Neural progenitor cell (in vitro differentiated cells): ENCODE data around the gene PRDM2. TPM values are rescaled to one million over a fixed set of nuclear protein-coding genes. Genes with fewer than 3 reads are reported as not detected.

Experiments used
- DNase-seq: peaks from one replicate; pipeline ENCODE4 v3.0.0-alpha.2; 2016; ENCODE audit warnings: low spot score
- H2AFZ ChIP-seq: fragments of 200-600 bp; sonication (generic); replicated peaks from 2 replicates; pipeline ENCODE4 v1.6.1; 2016; ENCODE audit warnings: antibody characterized with exemption
- H3F3A ChIP-seq: fragments of 200-600 bp; sonication (generic); 2 replicates; pipeline ENCODE4 v1.6.1; 2016; ENCODE audit warnings: antibody characterized with exemption, low read depth
- H3K27ac ChIP-seq: fragments of 200-600 bp; sonication (generic); 2 replicates; pipeline ENCODE4 v1.5.1; 2016; ENCODE audit warnings: mild to moderate bottlenecking
- H3K27me3 ChIP-seq: fragments of 200-600 bp; sonication (generic); 2 replicates; pipeline ENCODE4 v1.6.1; 2016; ENCODE audit warnings: mild to moderate bottlenecking, moderate library complexity
- H3K36me3 ChIP-seq: fragments of 200-600 bp; sonication (generic); 2 replicates; pipeline ENCODE4 v1.5.1; 2016
- H3K4me1 ChIP-seq: fragments of 200-600 bp; sonication (generic); 2 replicates; pipeline ENCODE4 v1.6.1; 2016; ENCODE audit warnings: mixed run types
- H3K4me2 ChIP-seq: fragments of 200-600 bp; sonication (generic); 2 replicates; pipeline ENCODE4 v1.6.1; 2016
- H3K4me3 ChIP-seq: fragments of 200-600 bp; sonication (generic); 2 replicates; pipeline ENCODE4 v1.5.1; 2016
- H3K79me2 ChIP-seq: fragments of 200-600 bp; sonication (generic); 2 replicates; pipeline ENCODE4 v1.6.1; 2016; ENCODE audit warnings: low read depth
- H3K9ac ChIP-seq: fragments of 200-600 bp; sonication (generic); 2 replicates; pipeline ENCODE4 v1.6.1; 2016
- H3K9me3 ChIP-seq: fragments of 200-600 bp; sonication (generic); 2 replicates; pipeline ENCODE4 v1.5.1; 2016; ENCODE audit warnings: low read depth
- H4K20me1 ChIP-seq: fragments of 200-600 bp; sonication (generic); 2 replicates; pipeline ENCODE4 v1.6.1; 2016; ENCODE audit warnings: low read depth
- H3K27ac Mint-ChIP-seq: 3 replicates; pipeline ENCODE4 v1.8.0; 2021; ENCODE audit warnings: mixed read lengths
- H3K27me3 Mint-ChIP-seq: 2 replicates; pipeline ENCODE4 v1.8.0; 2022; ENCODE audit warnings: low read depth, mild to moderate bottlenecking, inconsistent platforms, moderate library complexity, mixed read lengths; ENCODE audit not compliant: insufficient read depth
- H3K36me3 Mint-ChIP-seq: 3 replicates; pipeline ENCODE4 v1.8.0; 2021; ENCODE audit warnings: mixed read lengths
- H3K4me1 Mint-ChIP-seq: 3 replicates; pipeline ENCODE4 v1.8.0; 2021; ENCODE audit warnings: mixed read lengths
- H3K4me3 Mint-ChIP-seq: 3 replicates; pipeline ENCODE4 v1.8.0; 2021; ENCODE audit warnings: mild to moderate bottlenecking, moderate library complexity, mixed read lengths
- H3K9me3 Mint-ChIP-seq: 3 replicates; pipeline ENCODE4 v1.8.0; 2020; ENCODE audit warnings: mixed read lengths
- EZH2 ChIP-seq: fragments of 200-600 bp; sonication (generic); IDR thresholded peaks from 2 replicates; pipeline ENCODE4 v1.6.1; 2017; ENCODE audit warnings: antibody characterized with exemption, mild to moderate bottlenecking, moderate library complexity
- EZH2phosphoT487 ChIP-seq: fragments of 200-600 bp; sonication (generic); IDR thresholded peaks from 2 replicates; pipeline ENCODE4 v1.6.1; 2017; ENCODE audit warnings: antibody characterized with exemption
- total RNA-seq: library from RNA; depleted of rRNA; stranded (reverse); fragments of >200 nt; gene quantifications from 2 replicates; pipeline ENCODE4 v1.2.3, GENCODE V29; 2015; ENCODE audit warnings: low replicate concordance
- TF ChIP-seq, protein P1 (sequence below): fragments of 200-600 bp; sonication (generic); IDR thresholded peaks from 2 replicates; pipeline ENCODE4 v1.5.1; 2017; ENCODE audit warnings: antibody characterized with exemption, mild to moderate bottlenecking

Gene PRDM2
- total RNA-seq, 1 donor from 2014 or later = 22.0 TPM

DNA sequence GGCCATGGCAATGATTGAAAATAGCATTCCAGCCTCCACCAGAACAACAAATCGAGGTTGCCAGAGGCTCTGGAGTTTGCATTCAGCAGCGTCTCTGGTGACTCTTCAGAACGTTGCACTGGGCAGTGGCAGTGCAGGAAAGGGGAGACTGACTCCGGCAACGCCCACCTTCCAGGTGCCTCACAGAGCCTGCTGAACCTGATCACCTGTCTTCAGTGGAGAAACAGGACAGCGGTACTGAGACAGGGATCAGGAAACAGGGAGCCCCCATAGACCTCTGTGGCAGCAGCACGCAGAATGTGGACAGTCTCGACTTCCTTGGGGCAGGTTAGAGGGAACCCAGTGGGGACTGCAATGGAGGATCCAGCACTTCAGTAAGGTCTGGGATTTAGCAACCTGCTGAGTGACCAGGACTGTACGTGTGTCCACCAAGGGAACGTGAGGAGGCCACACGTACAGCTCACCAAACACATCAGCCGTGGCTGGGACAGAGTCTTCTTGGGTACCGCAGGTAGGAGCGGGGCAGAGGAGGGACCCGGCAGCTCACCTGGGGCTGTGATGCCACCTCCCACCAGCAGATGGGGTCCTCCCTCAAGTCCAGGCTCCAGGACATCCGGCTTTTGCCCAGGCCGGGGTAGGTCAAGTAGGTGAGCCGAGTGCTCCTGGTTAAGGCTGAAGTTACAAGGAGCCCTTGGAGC, 128.6 kb downstream of the PRDM2 start:
- Histone ChIP-seq H3K27ac (no peak overlapping the region), H3K4me3 (no peak overlapping the region), H3K4me1 (no peaks in the 10 kb centered on the region), H3K27me3 (peaks cover 6% of the 10 kb centered on the region), H4K20me1 (no peaks in the 10 kb centered on the region), H3K9me3 (no peaks in the 10 kb centered on the region), H3K9ac (no peak overlapping the region), H2AFZ (peak overlapping the region; percentile 51), H3K79me2 (no peaks in the 10 kb centered on the region), H3F3A (no peaks in the 10 kb centered on the region), H3K4me2 (no peak overlapping the region), H3K36me3 (no peaks in the 10 kb centered on the region)
- Mint-ChIP-seq H3K27me3 (peaks cover 7% of the 10 kb centered on the region), H3K9me3 (no peaks in the 10 kb centered on the region), H3K27ac (no peak overlapping the region), H3K36me3 (peaks cover 13% of the 10 kb centered on the region), H3K4me3 (no peak overlapping the region), H3K4me1 (no peaks in the 10 kb centered on the region)
- TF ChIP-seq, protein P1, sequence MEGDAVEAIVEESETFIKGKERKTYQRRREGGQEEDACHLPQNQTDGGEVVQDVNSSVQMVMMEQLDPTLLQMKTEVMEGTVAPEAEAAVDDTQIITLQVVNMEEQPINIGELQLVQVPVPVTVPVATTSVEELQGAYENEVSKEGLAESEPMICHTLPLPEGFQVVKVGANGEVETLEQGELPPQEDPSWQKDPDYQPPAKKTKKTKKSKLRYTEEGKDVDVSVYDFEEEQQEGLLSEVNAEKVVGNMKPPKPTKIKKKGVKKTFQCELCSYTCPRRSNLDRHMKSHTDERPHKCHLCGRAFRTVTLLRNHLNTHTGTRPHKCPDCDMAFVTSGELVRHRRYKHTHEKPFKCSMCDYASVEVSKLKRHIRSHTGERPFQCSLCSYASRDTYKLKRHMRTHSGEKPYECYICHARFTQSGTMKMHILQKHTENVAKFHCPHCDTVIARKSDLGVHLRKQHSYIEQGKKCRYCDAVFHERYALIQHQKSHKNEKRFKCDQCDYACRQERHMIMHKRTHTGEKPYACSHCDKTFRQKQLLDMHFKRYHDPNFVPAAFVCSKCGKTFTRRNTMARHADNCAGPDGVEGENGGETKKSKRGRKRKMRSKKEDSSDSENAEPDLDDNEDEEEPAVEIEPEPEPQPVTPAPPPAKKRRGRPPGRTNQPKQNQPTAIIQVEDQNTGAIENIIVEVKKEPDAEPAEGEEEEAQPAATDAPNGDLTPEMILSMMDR = peak; percentile 71
- no peak for TF ChIP-seq EZH2phosphoT487
- TF ChIP-seq EZH2 = no peak
- peak; percentile 59 for DNase-seq

DNA sequence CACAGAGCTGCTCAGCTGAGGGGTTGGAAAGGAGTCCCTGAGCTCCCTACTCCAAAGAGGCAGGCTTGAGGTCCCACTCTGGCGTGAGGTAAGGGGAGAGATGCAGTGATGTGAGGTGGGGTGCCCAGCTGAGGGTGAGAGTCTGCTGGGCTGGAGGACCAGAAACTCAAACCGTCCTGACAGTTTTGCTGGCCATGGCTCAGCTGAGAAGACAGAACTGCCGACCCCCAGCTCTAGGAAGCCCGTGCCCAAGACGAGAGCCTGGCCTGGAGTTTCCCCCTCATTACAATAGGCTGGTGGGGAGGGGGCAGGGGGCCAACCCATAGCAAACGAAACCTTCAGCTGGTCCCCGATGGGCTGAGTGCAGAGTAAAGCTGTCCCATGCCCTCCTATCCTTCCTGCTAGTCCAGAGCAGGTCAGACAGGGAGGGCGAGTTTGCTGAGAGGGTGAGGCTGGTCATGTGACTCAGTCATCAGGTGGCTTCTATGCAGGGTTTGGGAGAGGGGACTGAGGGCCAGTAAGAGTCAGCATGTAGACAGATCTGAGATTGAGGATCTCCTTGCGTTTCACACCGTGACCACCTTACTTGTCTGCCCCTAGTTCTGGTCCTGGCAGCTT, 129.3 kb downstream of the PRDM2 start:
- no peaks in the 10 kb centered on the region for H3K4me1 ChIP-seq
- peaks cover 11% of the 10 kb centered on the region for H3K36me3 Mint-ChIP-seq
- no peaks in the 10 kb centered on the region for H3K79me2 ChIP-seq
- no peak overlapping the region for H3K9ac ChIP-seq
- H3K4me1 Mint-ChIP-seq = no peaks in the 10 kb centered on the region
- DNase-seq = no peak
- TF ChIP-seq, protein P1 = no peak
- TF ChIP-seq EZH2phosphoT487 (no peak), EZH2 (no peak)
- H3K9me3 Mint-ChIP-seq = no peaks in the 10 kb centered on the region
- H3K27me3 Mint-ChIP-seq = peaks cover 9% of the 10 kb centered on the region
- peak overlapping the region; percentile 51 for H2AFZ ChIP-seq
- H3F3A ChIP-seq = no peaks in the 10 kb centered on the region
- no peak overlapping the region for H3K4me3 Mint-ChIP-seq
- H3K9me3 ChIP-seq = no peaks in the 10 kb centered on the region
- H3K27me3 ChIP-seq = peaks cover 6% of the 10 kb centered on the region
- no peak overlapping the region for H3K4me2 ChIP-seq
- H3K4me3 ChIP-seq = no peak overlapping the region
- no peak overlapping the region for H3K27ac Mint-ChIP-seq
- no peak overlapping the region for H3K27ac ChIP-seq
- H3K36me3 ChIP-seq = no peaks in the 10 kb centered on the region
- no peaks in the 10 kb centered on the region for H4K20me1 ChIP-seq

DNA sequence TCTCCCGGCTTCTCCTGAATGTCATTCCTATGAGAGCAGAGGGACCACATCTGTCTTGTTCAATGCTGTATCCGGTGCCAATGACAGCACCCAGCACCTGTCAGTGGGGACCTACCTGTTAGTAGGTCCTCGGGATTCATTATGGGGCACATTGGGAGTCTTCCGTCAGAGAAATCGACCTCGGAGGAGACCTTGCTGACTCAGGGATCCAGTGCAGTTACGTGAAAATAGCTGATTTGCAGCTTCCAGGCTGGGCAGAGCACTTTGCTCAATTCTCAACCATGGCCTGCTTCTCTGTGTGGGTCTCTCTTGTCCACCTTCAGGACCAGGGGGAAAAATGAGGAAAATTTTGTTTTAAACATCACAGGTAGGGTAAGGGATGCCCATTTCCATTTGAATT, 130.2 kb downstream of the PRDM2 start:
- no peak overlapping the region for H3K27ac Mint-ChIP-seq
- no peak for DNase-seq
- no peaks in the 10 kb centered on the region for H4K20me1 ChIP-seq
- no peak overlapping the region for H3K9ac ChIP-seq
- peaks cover 6% of the 10 kb centered on the region for H3K27me3 ChIP-seq
- no peak overlapping the region for H3K27ac ChIP-seq
- no peaks in the 10 kb centered on the region for H3K4me1 ChIP-seq
- H3K79me2 ChIP-seq = no peaks in the 10 kb centered on the region
- TF ChIP-seq EZH2phosphoT487 (no peak), EZH2 (no peak)
- TF ChIP-seq, protein P1 = no peak
- H3K4me3 ChIP-seq = no peak overlapping the region
- H3F3A ChIP-seq = no peaks in the 10 kb centered on the region
- no peaks in the 10 kb centered on the region for H3K36me3 ChIP-seq
- no peaks in the 10 kb centered on the region for H3K9me3 ChIP-seq
- H3K27me3 Mint-ChIP-seq = peaks cover 12% of the 10 kb centered on the region
- no peak overlapping the region for H3K4me3 Mint-ChIP-seq
- H3K4me2 ChIP-seq = no peak overlapping the region
- no peak overlapping the region for H2AFZ ChIP-seq
- H3K36me3 Mint-ChIP-seq = peaks cover 5% of the 10 kb centered on the region
- H3K4me1 Mint-ChIP-seq = no peaks in the 10 kb centered on the region
- H3K9me3 Mint-ChIP-seq = no peaks in the 10 kb centered on the region
